GM12892 (cell line): Measurements from ENCODE around the gene CCDC6.
A peak's percentile ranks its signal among the peaks of the same experiment; 100 is the strongest.

ENCODE experiments used
- DNase-seq: peaks from one replicate; pipeline ENCODE4 v3.0.0; 2011; ENCODE audit not compliant: insufficient read length
- FAIRE-seq: peaks from 2 replicates; lab custom pipeline; 2011; peaks lifted over from hg19 to GRCh38; lab: Jason Lieb, UNC
- POLR2A ChIP-seq: IDR thresholded peaks from 2 replicates; pipeline ENCODE4 v1.6.1; 2011; ENCODE audit warnings: low read depth, low read length, control low read depth
- POLR2AphosphoS5 ChIP-seq: IDR thresholded peaks from 2 replicates; pipeline ENCODE4 v1.6.1; 2011; ENCODE audit warnings: low read depth, low read length, control low read depth
- TAF1 ChIP-seq: IDR thresholded peaks from 2 replicates; pipeline ENCODE4 v1.6.1; 2011; ENCODE audit warnings: low read depth, mild to moderate bottlenecking, control low read depth, low read length, borderline replicate concordance

Gene CCDC6

DNA sequence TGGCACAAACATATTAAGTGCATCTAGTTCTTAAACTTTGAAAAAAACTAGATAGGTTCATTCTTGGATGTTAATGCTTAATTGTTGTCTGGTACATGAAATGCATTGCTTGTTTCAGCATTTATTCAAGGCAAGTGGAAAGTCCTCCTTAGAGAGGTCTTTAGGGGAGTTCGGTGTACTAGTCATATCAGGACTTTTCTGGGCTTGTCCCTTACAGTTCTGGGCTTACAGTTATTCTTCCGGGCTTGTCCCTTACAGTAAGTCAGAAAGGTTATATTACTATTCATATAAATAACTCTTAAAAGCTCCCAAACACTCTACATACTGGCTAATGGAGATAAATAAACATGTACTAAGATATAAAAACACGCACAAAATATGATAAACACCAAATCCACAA lies 91.5 kb downstream of the CCDC6 start:
- no peak for DNase-seq
- no peak for FAIRE-seq
- TF ChIP-seq POLR2AphosphoS5 (no peak), POLR2A (no peak), TAF1 (no peak)

DNA sequence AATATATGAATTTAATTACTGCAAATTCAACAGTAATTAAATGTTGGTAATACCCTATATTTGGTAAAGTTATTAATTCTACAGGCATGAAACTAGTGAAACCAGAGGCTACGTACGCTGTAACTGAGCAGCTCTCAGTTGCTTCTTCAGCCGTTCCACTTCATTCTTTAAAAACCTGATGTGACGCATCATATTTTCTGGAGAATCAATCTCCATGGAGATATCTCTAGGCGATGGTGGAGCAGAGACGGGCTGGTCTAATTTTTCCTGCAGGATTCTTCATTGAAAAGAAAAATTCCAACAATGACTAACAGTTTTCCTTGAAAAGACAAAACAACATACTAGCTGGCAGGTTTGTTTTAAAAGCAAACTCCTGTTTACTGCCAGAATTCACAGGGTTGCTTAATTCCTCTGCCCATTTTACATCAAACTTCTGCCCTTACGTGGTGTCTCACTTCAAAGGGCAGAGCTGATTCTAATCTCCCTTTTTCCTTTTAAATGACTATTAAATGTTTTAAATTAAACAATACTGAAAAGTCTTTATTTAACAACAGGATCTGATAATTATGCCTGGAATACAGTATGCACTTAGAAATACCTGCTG lies 93.7 kb downstream of the CCDC6 start:
- TF ChIP-seq POLR2AphosphoS5 (no peak), POLR2A (no peak), TAF1 (no peak)
- no peak for FAIRE-seq

DNA sequence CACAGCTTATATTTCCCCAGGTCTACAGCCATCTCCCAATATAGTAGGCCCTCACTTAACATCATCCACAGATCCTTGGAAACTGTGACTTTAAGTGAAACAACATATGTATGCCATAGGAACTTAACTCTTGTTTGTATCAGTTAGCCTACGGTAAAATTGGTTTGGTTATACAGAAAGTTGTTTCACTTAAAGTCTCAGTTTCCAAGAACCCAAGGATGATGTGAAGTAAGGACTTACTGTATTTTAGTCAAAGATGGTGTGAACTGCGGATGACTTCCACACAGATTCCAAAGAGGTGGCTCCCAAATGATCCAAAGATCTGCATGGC lies 96.7 kb downstream of the CCDC6 start:
- FAIRE-seq, result no peak

More for the DNA sequence above, 93.7 kb downstream of the CCDC6 start:
- no peak for DNase-seq

DNA sequence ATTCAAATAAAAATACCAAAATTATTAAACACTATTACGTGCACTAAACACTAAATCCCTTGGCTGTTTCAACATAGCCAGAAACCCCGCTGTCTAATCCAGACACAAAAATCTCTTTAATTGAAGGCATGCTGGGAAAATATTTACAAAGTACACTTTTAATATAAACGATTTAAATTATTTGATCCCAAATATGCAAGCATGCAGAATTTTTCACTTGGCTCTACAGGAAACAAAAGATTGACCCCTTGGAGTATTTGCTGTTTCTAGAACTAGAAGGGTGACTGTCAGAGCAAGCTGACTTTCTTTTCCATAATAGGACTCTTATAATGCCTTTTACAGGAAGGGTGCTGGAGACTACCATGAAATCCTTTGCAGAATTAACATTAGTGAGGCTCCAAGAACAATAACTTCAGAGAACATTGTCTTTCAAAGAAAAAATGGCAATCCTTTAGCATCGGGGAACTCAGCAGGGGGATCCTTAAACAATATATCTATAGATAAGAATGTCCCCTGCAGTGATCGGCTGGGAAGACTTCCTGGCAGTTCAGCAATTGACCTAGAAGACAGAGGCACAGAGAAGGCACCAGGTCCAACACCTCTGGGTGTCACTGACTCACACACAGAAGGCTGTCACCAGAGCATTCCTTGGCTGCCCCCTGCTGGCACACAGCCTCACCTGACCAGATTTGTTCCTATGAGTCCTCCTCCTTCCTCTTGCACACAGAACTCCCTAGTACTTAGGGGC lies 97.3 kb downstream of the CCDC6 start:
- DNase-seq, result peak; percentile 20
- FAIRE-seq, result peak; percentile 91

More for the DNA sequence above, 96.7 kb downstream of the CCDC6 start:
- no peak for DNase-seq
- no peak for TF ChIP-seq POLR2AphosphoS5
- no peak for TF ChIP-seq TAF1
- no peak for TF ChIP-seq POLR2A

DNA sequence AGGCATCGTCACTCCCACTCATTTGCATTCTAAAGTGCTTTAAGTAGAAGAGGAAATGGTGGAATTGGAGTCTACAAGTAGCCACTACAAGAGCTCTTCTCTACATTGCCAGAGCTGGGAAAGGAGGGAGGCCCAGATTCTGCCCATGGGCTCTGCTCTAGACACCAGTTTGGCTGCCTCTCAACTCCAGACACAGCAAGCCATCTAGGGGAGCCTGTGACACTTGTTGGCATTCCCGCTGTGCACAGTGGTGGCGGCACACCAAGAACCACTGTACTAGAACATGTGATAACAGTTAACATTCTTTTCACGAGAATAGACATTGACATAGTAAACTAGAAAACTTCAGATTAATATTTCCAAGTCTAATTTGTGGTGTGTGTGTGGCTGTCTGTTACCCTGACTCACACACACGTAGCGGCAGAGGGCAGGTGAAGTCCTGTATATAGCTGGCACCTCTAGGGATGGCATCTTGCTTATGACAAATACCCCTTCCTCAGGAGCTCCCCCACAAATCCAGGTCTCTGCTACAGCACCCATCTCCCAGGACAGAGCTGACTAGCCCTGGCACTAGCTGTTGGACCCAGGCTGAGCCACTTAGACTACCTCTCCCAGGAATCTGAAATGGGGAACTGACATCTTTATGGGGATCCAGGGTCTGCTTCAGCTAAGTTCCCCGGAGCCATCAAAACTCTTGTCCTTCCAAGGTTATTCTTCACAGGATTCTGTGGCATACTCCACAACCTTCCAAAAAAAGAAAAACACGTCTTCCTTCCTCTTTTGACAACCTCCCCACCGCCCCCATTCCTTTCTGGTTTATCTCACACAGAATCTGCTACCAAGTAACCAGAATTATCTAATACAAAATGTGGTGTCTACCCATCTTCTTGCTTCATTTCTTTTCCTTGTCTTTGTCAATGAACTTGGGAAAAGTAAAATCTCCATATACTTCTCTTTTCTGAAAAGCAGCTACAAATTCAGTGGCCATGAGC lies 98.4 kb downstream of the CCDC6 start:
- DNase-seq, result no peak
- no peak for TF ChIP-seq POLR2A
- no peak for TF ChIP-seq POLR2AphosphoS5
- no peak for TF ChIP-seq TAF1
- no peak for FAIRE-seq

More for the DNA sequence above, 97.3 kb downstream of the CCDC6 start:
- TF ChIP-seq POLR2A (no peak), TAF1 (no peak), POLR2AphosphoS5 (no peak)

DNA sequence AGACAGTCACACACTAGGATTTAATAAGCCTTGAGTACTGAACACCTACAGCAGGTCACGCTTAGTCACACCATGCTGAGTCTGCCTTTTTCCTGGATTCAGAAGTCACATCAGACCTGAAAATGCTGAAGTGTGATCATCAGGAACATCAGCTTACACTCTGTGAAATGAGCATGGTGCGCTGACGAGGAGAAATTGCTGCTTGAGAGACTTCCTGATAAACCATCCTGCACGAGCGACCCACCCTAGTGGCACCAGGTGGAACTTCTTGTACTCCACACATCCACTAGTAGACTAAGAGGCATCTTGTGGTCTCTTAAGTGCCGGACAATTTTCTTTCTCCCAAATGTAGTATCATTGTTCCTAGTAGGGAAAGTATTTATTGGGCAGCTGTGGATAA lies 101.3 kb downstream of the CCDC6 start:
- FAIRE-seq (peak; percentile 74), DNase-seq (no peak)
- TF ChIP-seq POLR2AphosphoS5, result no peak
- no peak for TF ChIP-seq TAF1
- TF ChIP-seq POLR2A, result no peak

DNA sequence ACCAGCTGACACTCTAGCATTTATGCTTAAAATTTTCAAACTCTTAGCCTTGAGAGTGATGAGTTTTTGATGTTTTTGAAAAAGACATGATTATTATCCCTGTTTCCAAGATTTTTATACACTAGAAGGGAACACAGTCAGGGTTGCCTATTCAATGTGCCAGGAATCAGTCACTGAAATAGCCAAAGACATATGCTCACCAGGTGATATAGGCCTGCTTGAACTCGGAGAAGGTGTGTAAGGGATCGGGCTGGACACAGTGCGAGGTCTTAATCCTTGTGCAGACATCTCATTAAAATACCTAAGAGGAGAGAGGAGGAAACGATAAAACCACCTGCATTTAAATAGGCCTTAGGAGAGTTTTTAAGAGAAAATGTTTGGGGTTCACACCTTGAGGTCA lies 102.1 kb downstream of the CCDC6 start:
- no peak for DNase-seq
- TF ChIP-seq TAF1 (no peak), POLR2AphosphoS5 (no peak), POLR2A (no peak)
- no peak for FAIRE-seq

DNA sequence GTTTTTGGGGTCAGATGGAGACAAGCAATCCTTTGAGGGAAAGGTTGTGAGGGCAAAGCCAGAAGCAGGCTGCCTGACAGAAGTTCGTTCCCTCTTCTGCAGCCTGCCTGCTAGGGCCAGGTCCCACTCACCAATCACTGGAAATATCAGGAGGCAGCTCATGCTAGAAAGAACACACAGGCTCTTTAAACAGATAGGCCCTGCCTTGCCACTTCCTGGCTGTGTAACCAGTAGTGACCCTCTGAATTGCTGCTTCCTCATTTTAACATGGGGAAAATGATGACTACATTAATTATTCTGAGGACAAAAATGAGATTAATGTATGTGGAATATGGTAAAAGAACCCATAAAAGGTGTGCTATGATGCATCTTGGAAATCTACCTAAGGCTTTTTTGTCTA lies 102.6 kb downstream of the CCDC6 start:
- FAIRE-seq, result no peak
- no peak for DNase-seq
- TF ChIP-seq POLR2A (no peak), POLR2AphosphoS5 (no peak), TAF1 (no peak)

DNA sequence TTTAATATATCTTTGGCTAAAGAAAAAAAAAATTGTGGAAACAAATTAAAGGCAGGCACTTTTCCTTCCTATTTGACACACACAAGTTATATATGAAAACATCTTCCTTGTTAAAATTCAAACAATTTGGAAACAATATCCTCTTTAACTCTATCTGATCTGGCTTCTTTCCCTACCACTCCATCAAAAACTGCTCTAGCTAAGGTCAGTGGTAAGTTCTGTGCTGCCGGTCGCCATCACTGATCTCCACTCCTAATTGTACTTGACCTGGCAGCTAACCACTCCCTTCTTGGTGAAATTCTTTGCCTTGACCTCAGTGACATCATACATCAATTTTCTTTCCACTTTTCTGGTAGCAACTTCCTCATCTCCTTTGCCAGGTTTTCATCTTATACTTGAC lies 105.2 kb downstream of the CCDC6 start:
- DNase-seq (no peak), FAIRE-seq (no peak)
- TF ChIP-seq TAF1 (no peak), POLR2AphosphoS5 (no peak), POLR2A (no peak)

DNA sequence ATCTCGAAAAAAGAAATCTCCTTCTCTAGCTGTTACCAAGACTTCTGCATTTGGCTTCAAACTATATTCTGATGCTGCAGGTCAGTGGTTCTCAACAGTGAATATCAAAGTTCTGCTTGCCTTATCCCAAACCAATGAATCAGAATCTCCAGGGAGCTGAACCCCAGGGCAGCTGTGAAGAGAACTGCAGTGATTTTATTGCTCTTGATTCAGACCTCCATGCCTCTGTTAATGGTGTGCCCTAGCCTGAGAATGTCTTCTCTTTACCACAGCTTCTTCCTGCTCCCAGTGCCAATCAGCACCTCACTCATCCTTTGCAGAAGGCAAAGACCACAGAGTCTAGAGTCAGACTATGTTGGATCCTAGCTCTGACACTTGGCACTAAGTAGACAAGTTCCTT lies 106.9 kb downstream of the CCDC6 start:
- TF ChIP-seq POLR2AphosphoS5, result no peak
- TF ChIP-seq TAF1, result no peak
- TF ChIP-seq POLR2A, result no peak
- FAIRE-seq, result no peak
- DNase-seq, result no peak

DNA sequence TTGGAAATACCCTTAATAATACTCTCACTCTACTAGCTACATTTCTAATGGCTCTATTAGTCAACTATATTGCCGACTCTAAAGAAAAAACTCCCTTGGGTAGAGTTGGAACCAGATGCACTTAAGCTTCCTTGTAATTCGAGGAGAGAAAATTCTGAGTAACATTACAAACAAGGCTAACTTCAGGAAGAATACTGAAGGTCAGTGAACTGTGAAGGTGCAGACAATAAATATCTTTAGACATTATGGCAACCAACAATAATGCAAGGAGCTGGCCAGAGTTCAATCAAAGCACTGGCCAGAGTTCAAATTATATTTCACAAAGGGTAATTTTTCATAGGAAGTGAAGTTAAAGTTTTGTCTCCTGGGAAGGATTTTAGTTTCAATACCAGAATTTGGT lies 112.4 kb downstream of the CCDC6 start:
- TF ChIP-seq POLR2A (no peak), TAF1 (no peak), POLR2AphosphoS5 (no peak)
- no peak for FAIRE-seq
- no peak for DNase-seq

DNA sequence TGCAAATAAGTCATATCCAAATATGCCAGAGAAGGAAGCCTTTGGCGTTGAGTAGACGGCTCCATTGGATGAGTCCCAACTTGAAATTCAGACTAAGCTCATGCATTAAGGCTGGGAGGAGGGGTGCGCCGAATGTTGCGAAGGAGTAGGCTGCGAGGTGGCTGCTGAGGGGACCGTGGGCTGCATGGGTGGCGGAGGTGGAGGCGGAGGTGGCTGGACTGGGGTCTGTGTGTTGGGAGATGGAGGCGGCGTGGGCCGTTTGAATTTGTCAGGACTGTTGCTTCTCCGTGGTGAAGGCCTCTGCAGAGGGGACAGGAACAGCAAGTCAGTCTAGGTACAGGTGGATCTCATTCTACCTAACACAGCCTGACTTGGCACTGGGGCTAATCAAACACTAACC lies 113.5 kb downstream of the CCDC6 start:
- DNase-seq (no peak), FAIRE-seq (no peak)
- TF ChIP-seq POLR2A (no peak), TAF1 (no peak), POLR2AphosphoS5 (no peak)
